OCI-LY7 (cell line): ENCODE data around the gene OARD1. TPM values are rescaled to one million over a fixed set of nuclear protein-coding genes. Genes with fewer than 3 reads are reported as not detected.

Source experiments
- BruUV-seq: library from RNA; stranded (reverse); fragments of 400-500 nt; replicated peaks from 2 replicates; lab custom pipeline; 2021; lab: Mats Ljungman, UMichigan
- CTCF ChIA-PET: fragments of 300-600 bp; sonication (Branson Sonifier 250); formaldehyde crosslinking; loops from one replicate; lab custom pipeline; 2022; ENCODE audit warnings: antibody characterized with exemption; ENCODE audit not compliant: unreplicated experiment; lab: Charles Lee
- POLR2A ChIA-PET: fragments of 300-600 bp; sonication (Branson Sonifier 250); formaldehyde crosslinking; loops from one replicate; lab custom pipeline; 2022; ENCODE audit warnings: antibody characterized with exemption; lab: Charles Lee
- DNase-seq: peaks from one replicate; pipeline ENCODE4 v3.0.0-alpha.2; 2015; ENCODE audit warnings: low spot score
- H2AFZ ChIP-seq: fragments of 200-600 bp; sonication (generic), shearing (Covaris generic); 2 replicates; pipeline ENCODE4 v1.6.1; 2014; ENCODE audit warnings: mild to moderate bottlenecking, antibody characterized with exemption, low read length, moderate library complexity
- H3K27ac ChIP-seq: fragments of 200-600 bp; sonication (generic); 2 replicates; pipeline ENCODE4 v1.5.1; 2014; ENCODE audit warnings: mixed run types, low read depth, mild to moderate bottlenecking, moderate library complexity, low read length, inconsistent platforms; ENCODE audit not compliant: poor library complexity, severe bottlenecking
- H3K36me3 ChIP-seq: fragments of 200-600 bp; sonication (generic); 2 replicates; pipeline ENCODE4 v1.6.1; 2014; ENCODE audit warnings: mild to moderate bottlenecking, antibody characterized with exemption, low read length, moderate library complexity, mixed read lengths; ENCODE audit not compliant: insufficient read depth
- H3K4me1 ChIP-seq: fragments of 200-600 bp; sonication (generic); 2 replicates; pipeline ENCODE4 v1.5.1; 2014; ENCODE audit warnings: mild to moderate bottlenecking, low read length; ENCODE audit not compliant: insufficient read depth, poor library complexity, severe bottlenecking
- H3K4me2 ChIP-seq: fragments of 200-600 bp; sonication (generic); 2 replicates; pipeline ENCODE4 v1.6.1; 2014; ENCODE audit warnings: mild to moderate bottlenecking, low read length
- H3K4me3 ChIP-seq: fragments of 200-600 bp; sonication (generic); 2 replicates; pipeline ENCODE4 v1.5.1; 2014; ENCODE audit warnings: mild to moderate bottlenecking, low read depth, low read length; ENCODE audit not compliant: poor library complexity, severe bottlenecking
- H3K79me2 ChIP-seq: fragments of 200-600 bp; sonication (generic); 2 replicates; pipeline ENCODE4 v1.6.1; 2016; ENCODE audit warnings: low read depth, mild to moderate bottlenecking, low read length, moderate library complexity, mixed read lengths; ENCODE audit not compliant: insufficient read depth
- H3K9me2 ChIP-seq: fragments of 200-600 bp; sonication (generic); 2 replicates; pipeline ENCODE4 v1.6.1; 2016; ENCODE audit warnings: mild to moderate bottlenecking, low read length, mixed read lengths; ENCODE audit not compliant: insufficient read depth
- H3K9me3 ChIP-seq: fragments of 200-600 bp; sonication (generic); 2 replicates; pipeline ENCODE4 v1.6.1; 2014; ENCODE audit warnings: mild to moderate bottlenecking, mixed run types, low read length, mixed read lengths
- H4K20me1 ChIP-seq: fragments of 200-600 bp; sonication (generic); 2 replicates; pipeline ENCODE4 v1.6.1; 2014; ENCODE audit warnings: mild to moderate bottlenecking, antibody characterized with exemption, low read length, moderate library complexity, mixed read lengths; ENCODE audit not compliant: insufficient read depth
- CTCF ChIP-seq: fragments of 200-600 bp; sonication (generic); conservative IDR thresholded peaks from 2 replicates; pipeline ENCODE4 v1.5.1; 2014; ENCODE audit warnings: mild to moderate bottlenecking, antibody characterized with exemption, low read length, moderate library complexity, mixed read lengths
- EZH2phosphoT487 ChIP-seq: fragments of 200-600 bp; sonication (generic); IDR thresholded peaks from 2 replicates; pipeline ENCODE4 v1.6.1; 2018; ENCODE audit warnings: low read depth, borderline replicate concordance, mild to moderate bottlenecking, mixed run types, antibody characterized with exemption, low read length, moderate library complexity, mixed read lengths
- intact Hi-C: fragments of 100-400 bp; cut with micrococcal nuclease; formaldehyde crosslinking; loops from one replicate; pipeline ENCODE4 v1.10.0; 2022; ENCODE audit not compliant: unreplicated experiment
- total RNA-seq, 2 experiments: library from RNA; depleted of rRNA in 1 of 2; stranded (reverse); fragments of >200 nt in 1 of 2; shearing (Covaris generic) in 1 of 2; gene quantifications; 2 replicates each; pipeline ENCODE4 v1.2.3, GENCODE V29; 2014 to 2022

OARD1 gene
- total RNA-seq, 2 experiments from 2014 or later = 21.0 to 41.6 TPM

DNA sequence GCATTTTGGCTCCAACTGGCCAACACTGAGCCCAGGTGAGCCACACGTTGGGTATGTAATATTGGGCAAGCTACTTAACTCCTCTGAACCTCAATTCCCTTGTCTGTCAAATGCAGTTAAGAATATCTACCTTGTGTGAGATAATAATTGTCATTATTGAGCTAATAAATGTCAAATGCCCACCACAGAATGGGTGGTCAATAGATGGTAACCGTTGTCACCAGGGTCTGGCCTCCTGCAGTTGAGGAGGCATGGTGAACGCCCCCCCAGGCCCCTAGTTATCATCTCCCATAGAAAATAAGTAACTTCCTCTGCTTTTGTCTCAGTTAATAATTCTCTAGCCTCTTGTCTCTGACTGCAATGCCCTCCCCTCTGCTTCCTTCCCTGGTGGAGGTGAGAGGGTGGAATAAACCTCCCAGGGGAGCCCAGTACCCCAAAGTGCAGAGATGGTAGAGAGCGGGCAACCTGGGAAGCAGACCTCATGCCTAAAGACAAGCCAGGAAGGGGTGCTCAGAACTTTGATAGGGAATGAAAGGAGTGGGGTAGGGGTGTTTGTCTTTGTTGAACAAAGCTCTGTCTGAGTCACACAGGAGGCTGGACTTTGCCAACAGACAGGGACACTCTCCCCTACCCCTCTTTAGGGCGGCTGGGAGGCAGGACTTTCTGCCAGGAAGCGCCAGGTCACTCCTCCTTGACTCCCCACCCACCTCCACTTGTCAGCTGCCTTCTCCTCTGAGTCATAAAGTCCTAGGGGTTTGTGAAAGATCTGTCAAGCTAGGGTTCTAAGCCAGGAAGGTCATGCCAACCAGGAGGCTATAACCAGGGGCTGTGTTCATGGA lies 31.8 kb downstream of the OARD1 start:
- H3K4me2 ChIP-seq = no peak overlapping the region
- H2AFZ ChIP-seq = no peak overlapping the region
- intact Hi-C loops = no loop called here
- ChIA-PET CTCF (interaction anchor here (0.6 kb wide), 2 partner anchors 278 to 1677 kb away, joined by 3 read pairs; no protein-coding TSS in a partner anchor), POLR2A (no interaction called here)
- no peaks in the 10 kb centered on the region for H3K79me2 ChIP-seq
- no peaks in the 10 kb centered on the region for H3K36me3 ChIP-seq
- no peaks in the 10 kb centered on the region for H3K9me3 ChIP-seq
- no peak overlapping the region for H3K4me3 ChIP-seq
- BruUV-seq = no TSS peak
- DNase-seq = no peak
- H4K20me1 ChIP-seq = no peaks in the 10 kb centered on the region
- H3K27ac ChIP-seq = no peak overlapping the region
- TF ChIP-seq CTCF = no peak
- no peak for TF ChIP-seq EZH2phosphoT487
- H3K4me1 ChIP-seq = no peaks in the 10 kb centered on the region
- no peaks in the 10 kb centered on the region for H3K9me2 ChIP-seq

GRCh38 chr6:41039060-41039998 lies 32.8 kb downstream of the OARD1 start, which contains the start of gene UNC5CL:
UNC5CL (minus strand) TSS chr6:41039221; CDS start chr6:41035074, 4,147 bp downstream.
- BruUV-seq = no TSS peak
- no peak within 1 kb of the TSS for H3K4me2 ChIP-seq
- H3K4me3 ChIP-seq = no peak within 1 kb of the TSS
- H3K79me2 ChIP-seq = no peaks in the 10 kb centered on the region
- peak; percentile 67 for DNase-seq
- no peaks in the 10 kb centered on the region for H3K9me2 ChIP-seq
- no peak within 1 kb of the TSS for H2AFZ ChIP-seq
- no peaks in the 10 kb centered on the region for H4K20me1 ChIP-seq
- H3K36me3 ChIP-seq = no peaks in the 10 kb centered on the region
- ChIA-PET CTCF (interaction anchor here (0.6 kb wide), 1 partner anchor 279 kb away, joined by 3 read pairs; no protein-coding TSS in a partner anchor), POLR2A (no interaction called here)
- H3K27ac ChIP-seq = no peak within 1 kb of the TSS
- no peaks in the 10 kb centered on the region for H3K9me3 ChIP-seq
- TF ChIP-seq EZH2phosphoT487 (no peak), CTCF (peak; percentile 94)
- H3K4me1 ChIP-seq = no peaks in the 10 kb centered on the region
- intact Hi-C loops = no loop called here
